Bone marrow (tissue), 2 donors: ENCODE results near the gene OR8B8.
"Not testable (repeated sequence)": the region's sequence is repeated elsewhere in the genome, so short reads cannot be mapped to it uniquely, and the experiment has no call there.

Source experiments
- DNase-seq, 2 donors: peaks; one replicate each; lab custom pipeline; 2025; lab: John Stamatoyannopoulos, UW

OR8B8 gene, protein sequence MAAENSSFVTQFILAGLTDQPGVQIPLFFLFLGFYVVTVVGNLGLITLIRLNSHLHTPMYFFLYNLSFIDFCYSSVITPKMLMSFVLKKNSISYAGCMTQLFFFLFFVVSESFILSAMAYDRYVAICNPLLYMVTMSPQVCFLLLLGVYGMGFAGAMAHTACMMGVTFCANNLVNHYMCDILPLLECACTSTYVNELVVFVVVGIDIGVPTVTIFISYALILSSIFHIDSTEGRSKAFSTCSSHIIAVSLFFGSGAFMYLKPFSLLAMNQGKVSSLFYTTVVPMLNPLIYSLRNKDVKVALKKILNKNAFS

DNA sequence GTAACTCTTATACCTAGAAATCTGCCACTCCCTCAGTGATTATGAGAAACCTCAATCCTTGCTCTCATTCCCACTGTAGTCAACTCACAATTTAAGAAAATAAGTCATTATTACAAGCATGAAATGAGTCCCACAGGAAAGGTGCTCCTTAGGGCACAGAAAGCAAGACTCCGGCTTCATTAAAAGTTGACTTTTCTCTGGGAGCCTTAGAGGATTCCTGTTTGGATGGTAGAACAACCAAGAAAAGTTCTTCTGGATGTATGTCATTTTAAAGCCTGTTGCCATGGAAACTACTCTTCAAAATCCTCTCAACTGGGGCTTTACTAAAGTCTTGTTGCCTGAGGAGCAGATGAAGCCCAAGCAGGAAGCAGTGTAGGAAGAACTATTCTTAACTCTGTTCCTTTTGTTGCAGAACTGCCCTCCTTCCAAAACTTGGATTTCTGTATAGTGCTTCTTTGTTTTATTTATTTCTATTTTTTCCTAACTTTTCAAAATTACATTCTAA lies at the start of gene OR8B8:
Gene OR8B8 (minus strand): TSS at position 51 of the 505 bp plus-strand sequence. CDS start 4,611 bp downstream, outside the sequence.
- DNase-seq: no peak

- no peak for DNase-seq
Observed at GRCh38 chr11:124493016-124493655, 47.6 kb upstream of the OR8B8 start.

- no peak for DNase-seq
Observed at GRCh38 chr11:124483422-124483821, 37.9 kb upstream of the OR8B8 start.

- no peak for DNase-seq
Observed at GRCh38 chr11:124482362-124483147, 37.1 kb upstream of the OR8B8 start.

DNA sequence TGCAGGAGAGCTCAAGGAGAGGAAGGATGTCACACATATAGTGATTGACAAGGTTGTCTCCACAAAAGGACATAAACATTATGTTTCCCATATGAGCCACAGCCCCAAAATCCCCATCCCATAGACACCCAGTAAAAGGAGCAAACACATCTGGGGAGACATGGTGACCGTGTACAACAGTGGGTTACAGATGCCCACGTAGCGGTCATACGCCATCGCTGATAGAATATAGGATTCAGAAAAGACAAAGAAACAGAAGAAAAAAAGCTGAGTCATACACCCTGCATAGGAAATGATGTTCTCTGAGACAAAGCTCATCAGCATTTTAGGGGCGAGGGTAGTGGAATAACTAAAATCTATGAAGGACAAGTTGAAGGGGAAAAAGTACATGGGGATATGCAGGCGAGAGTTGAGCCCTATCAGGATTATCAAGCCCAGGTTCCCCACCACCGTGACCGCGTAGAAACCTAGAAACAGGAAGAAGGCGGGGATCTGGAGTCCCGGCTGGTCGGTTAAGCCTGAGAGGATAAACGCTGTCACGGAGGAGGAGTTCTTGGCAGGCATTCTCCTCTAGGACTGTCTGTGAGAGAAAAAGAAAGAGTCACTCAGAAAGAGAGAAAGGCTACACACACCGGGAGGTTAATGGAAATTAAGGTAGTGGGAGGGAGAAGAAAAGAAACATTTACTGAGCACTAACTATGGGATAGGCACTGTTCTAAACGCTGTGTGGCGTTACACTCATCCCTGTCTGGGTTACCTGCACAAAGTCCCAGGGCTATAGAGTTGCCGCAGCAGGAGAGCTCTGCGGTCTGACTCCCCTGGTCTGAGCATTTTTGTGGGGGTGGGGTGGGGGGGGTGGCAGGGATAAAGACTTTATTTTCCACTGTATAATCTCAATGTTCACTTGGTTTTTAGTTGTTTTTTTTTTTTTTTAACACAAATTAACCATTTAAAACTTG lies 36.1 kb upstream of the OR8B8 start:
- DNase-seq: peak in 1 of 2 donors; percentile 15

- no peak for DNase-seq
Observed at GRCh38 chr11:124479561-124479960, 34.1 kb upstream of the OR8B8 start.

- no peak for DNase-seq
Observed at GRCh38 chr11:124475265-124475664, 29.8 kb upstream of the OR8B8 start.

GRCh38 chr11:124474779-124475178 lies 29.3 kb upstream of the OR8B8 start:
- no peak for DNase-seq

- DNase-seq: no peak
Observed at GRCh38 chr11:124474079-124474478, 28.6 kb upstream of the OR8B8 start.

DNA sequence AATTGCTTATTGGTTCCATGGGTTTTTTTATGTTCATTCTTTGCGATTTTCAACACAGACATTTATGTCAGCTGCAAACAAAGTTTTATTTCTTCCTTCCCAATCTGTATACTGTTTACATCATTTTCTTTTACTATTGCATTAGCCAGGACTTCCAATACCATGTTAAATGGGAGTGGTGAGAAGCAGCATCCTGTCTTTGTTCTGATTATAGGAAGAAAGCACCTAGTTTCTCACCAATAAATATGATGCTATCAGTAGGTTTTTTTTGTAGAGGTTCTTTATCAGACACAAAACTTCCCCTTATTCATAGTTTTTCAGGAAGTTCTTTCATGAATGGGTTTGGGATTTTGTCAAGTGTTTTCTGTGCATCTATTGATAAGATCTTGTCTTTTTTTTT lies 28.0 kb upstream of the OR8B8 start:
- DNase-seq: no peak

DNA sequence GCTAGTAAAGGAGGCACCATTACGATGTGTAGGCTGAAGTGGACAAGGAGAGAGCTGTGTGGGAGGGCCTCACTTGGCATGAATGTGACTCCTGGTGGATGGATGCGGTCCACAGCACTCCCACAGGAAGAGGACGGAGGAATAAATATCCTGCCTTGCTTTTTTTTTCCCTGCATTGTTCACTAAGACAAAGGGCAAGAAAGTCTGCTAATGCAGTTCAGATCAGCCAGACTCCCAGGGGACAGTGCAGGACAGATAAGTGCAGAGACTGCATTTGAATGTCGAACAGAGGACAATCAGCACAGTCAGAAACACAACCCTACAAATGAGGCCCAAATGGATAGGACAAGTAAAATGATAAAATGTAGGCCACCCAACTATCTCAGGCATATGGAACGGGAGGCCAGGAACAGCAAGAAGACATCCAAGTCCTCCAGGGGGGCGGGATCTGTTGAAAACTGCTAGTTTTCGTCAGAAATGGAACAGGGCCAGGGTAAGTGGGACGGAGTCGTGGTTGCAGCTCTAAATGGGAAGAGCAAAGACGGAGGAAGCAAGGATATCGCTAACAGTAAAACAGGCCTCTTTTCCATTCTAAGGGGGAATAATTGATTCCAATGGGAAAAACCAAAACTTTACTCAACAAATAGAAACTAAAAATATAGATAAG lies 25.2 kb upstream of the OR8B8 start:
- DNase-seq: no peak

GRCh38 chr11:124467381-124467927 lies 22.0 kb upstream of the OR8B8 start:
- no peak for DNase-seq

- no peak for DNase-seq
Observed at GRCh38 chr11:124465368-124465767, 19.9 kb upstream of the OR8B8 start.

- DNase-seq: no peak
Observed at GRCh38 chr11:124463990-124464389, 18.5 kb upstream of the OR8B8 start.

- no peak for DNase-seq
Observed at GRCh38 chr11:124463324-124463723, 17.8 kb upstream of the OR8B8 start.

GRCh38 chr11:124460459-124460858 lies 15.0 kb upstream of the OR8B8 start:
- DNase-seq: no peak

DNA sequence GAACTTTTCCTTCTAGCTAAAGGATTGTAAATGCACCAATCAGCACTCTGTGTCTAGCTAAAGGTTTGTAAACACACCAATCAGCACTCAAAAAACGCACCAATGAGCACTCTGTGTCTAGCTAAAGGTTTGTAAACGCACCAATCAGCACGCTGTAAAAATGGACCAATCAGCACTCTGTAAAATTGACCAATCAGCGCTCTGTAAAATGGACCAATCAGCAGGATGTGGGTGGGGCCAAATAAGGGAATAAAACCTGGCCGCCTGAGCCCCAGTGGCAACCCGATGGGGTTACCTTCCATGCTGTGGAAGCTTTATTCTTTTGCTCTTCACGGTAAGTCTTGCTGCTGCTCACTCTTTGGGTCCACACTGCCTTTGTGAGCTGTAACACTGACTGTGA lies 13.9 kb upstream of the OR8B8 start:
- not testable (repeated sequence) for DNase-seq

DNA sequence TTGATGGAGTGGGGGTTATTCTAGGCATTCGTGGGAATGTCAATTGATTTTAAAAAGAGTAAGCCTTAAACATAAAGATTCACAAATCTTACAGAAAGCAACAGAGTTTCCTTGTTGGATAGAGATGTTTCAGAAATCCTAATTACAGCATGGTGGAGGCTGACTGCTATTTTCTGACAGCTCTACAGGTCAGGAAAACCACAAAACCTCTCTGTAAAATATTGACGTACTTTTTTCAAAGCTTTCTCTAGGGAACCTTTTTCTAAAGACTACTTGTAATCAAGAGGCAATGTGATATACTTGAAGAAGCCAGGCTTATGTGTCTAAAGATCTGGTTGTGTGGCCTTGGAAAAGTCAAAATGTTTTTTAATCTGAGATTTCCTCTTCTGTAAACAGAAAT lies 9.1 kb upstream of the OR8B8 start:
- DNase-seq: no peak

- no peak for DNase-seq
Observed at GRCh38 chr11:124446916-124447315, 1.4 kb upstream of the OR8B8 start.

GRCh38 chr11:124442847-124443246 lies 2.6 kb downstream of the OR8B8 start:
- DNase-seq: no peak

- DNase-seq: no peak
Observed at GRCh38 chr11:124442442-124442841, 3.1 kb downstream of the OR8B8 start.
